HCT116 (cell line): ENCODE measurements around the gene DTD1. TPM values are rescaled to one million over a fixed set of nuclear protein-coding genes. Genes with fewer than 3 reads are reported as not detected.

ENCODE experiments used
- ATAC-seq: fragments of 200-7000 bp; cut with Tn5 transposase; 2 replicates; pipeline ENCODE4 v1.9.1; 2020; ENCODE audit warnings: mild to moderate bottlenecking, moderate library complexity
- Bru-seq: library from RNA; stranded (reverse); fragments of 400-500 nt; gene quantifications from one replicate; lab custom pipeline; 2021; lab: Mats Ljungman, UMichigan
- BruChase-seq, 2 experiments: library from RNA; stranded (reverse); fragments of 400-500 nt; gene quantifications; one replicate each; lab custom pipeline; 2021; lab: Mats Ljungman, UMichigan
- BruUV-seq: library from RNA; stranded (reverse); fragments of 400-500 nt; replicated peaks from 2 replicates; lab custom pipeline; 2021; lab: Mats Ljungman, UMichigan
- CTCF ChIA-PET: fragments of 300-600 bp; sonication (Branson Sonifier 250); formaldehyde crosslinking; loops from one replicate; lab custom pipeline; 2021; ENCODE audit warnings: antibody characterized with exemption; lab: Charles Lee
- POLR2A ChIA-PET: fragments of 300-600, 350-600 bp; sonication (Branson Sonifier 250); formaldehyde crosslinking; loops from one replicate; lab custom pipeline; 2021; ENCODE audit warnings: antibody characterized with exemption; lab: Charles Lee
- RAD21 ChIA-PET, 2 experiments: fragments of 300-600 bp; sonication (Branson Sonifier 250); formaldehyde crosslinking; loops; one replicate each; lab custom pipeline; 2023; ENCODE audit warnings: low total read pairs in 2 of 2; ENCODE audit not compliant: uncharacterized antibody in 2 of 2, unreplicated experiment in 2 of 2, low non-redundant PET in 1 of 2; lab: Charles Lee
- DNase-seq: peaks from one replicate; pipeline ENCODE4 v3.0.0-alpha.2; 2010; ENCODE audit warnings: low read depth, low spot score
- H2AFZ ChIP-seq: fragments of 200-600 bp; shearing (Covaris generic), sonication (generic); 2 replicates; pipeline ENCODE4 v1.6.1; 2017; ENCODE audit warnings: low read depth, mixed run types, mixed read lengths, antibody characterized with exemption, low read length; ENCODE audit not compliant: poor library complexity, severe bottlenecking
- H3K27ac ChIP-seq: 2 replicates; pipeline ENCODE4 v1.5.1; 2012; ENCODE audit warnings: low read depth, low read length
- H3K27me3 ChIP-seq: fragments of 200-600 bp; sonication (generic); 2 replicates; pipeline ENCODE4 v1.6.1; 2016; ENCODE audit warnings: mixed run types, low read length, mixed read lengths; ENCODE audit not compliant: insufficient read depth
- H3K36me3 ChIP-seq, 2 experiments: fragments of 200-500 bp in 1 of 2; fragments of 200-600 bp in 1 of 2; sonication (Bioruptor generic) in 1 of 2; sonication (generic) in 1 of 2; 2 replicates each; pipeline versions ENCODE4 v1.5.1 to v1.6.1; 2014 to 2016; ENCODE audit warnings: low read length in 2 of 2, inconsistent platforms in 1 of 2, mixed read lengths in 1 of 2, mixed run types in 1 of 2; ENCODE audit not compliant: insufficient read depth in 2 of 2, control insufficient read depth in 1 of 2
- H3K4me1 ChIP-seq, 2 experiments: fragments of 200-600 bp in 1 of 2; sonication (generic) in 1 of 2; 2 replicates each; pipeline versions ENCODE4 v1.5.1 to v1.6.1; 2012 to 2017; ENCODE audit warnings: low read length in 2 of 2, inconsistent platforms in 1 of 2, mild to moderate bottlenecking in 1 of 2, mixed read lengths in 1 of 2, mixed run types in 1 of 2, moderate library complexity in 1 of 2; ENCODE audit not compliant: insufficient read depth in 2 of 2, control insufficient read depth in 1 of 2
- H3K4me2 ChIP-seq: fragments of 200-600 bp; sonication (generic); 2 replicates; pipeline ENCODE4 v1.6.1; 2017; ENCODE audit warnings: mixed run types, low read length, mixed read lengths
- H3K4me3 ChIP-seq, 2 experiments: fragments of 200-600 bp in 1 of 2; sonication (generic) in 1 of 2; replicated peaks in 1 of 2; 2 replicates each; pipeline ENCODE4 v1.5.1; 2011 to 2016; ENCODE audit warnings: low read length in 2 of 2, control low read depth in 1 of 2, low read depth in 1 of 2, mild to moderate bottlenecking in 1 of 2, mixed read lengths in 1 of 2, mixed run types in 1 of 2
- H3K79me2 ChIP-seq: fragments of 200-600 bp; sonication (generic); 2 replicates; pipeline ENCODE4 v1.6.1; 2017; ENCODE audit warnings: mild to moderate bottlenecking, mixed run types, low read length, moderate library complexity, mixed read lengths; ENCODE audit not compliant: insufficient read depth
- H3K9ac ChIP-seq: fragments of 200-600 bp; sonication (generic); 2 replicates; pipeline ENCODE4 v1.6.1; 2016; ENCODE audit warnings: low read length, mixed read lengths
- H3K9me2 ChIP-seq: fragments of 200-600 bp; sonication (generic), shearing (Covaris generic); 2 replicates; pipeline ENCODE4 v1.6.1; 2017; ENCODE audit warnings: mixed run types, mild to moderate bottlenecking, moderate library complexity; ENCODE audit not compliant: insufficient read depth
- H3K9me3 ChIP-seq, 2 experiments: fragments of 200-500 bp in 1 of 2; fragments of 200-600 bp in 1 of 2; sonication (Bioruptor generic) in 1 of 2; sonication (generic) in 1 of 2; 2 replicates each; pipeline ENCODE4 v1.6.1; 2014 to 2017; ENCODE audit warnings: low read length in 2 of 2, mixed read lengths in 2 of 2, inconsistent platforms in 1 of 2, low read depth in 1 of 2, mild to moderate bottlenecking in 1 of 2, mixed run types in 1 of 2, moderate library complexity in 1 of 2; ENCODE audit not compliant: control insufficient read depth in 1 of 2, insufficient read depth in 1 of 2
- H4K20me1 ChIP-seq: fragments of 200-600 bp; sonication (generic), shearing (Covaris generic); 2 replicates; pipeline ENCODE4 v1.6.1; 2017; ENCODE audit warnings: mixed run types, mild to moderate bottlenecking, moderate library complexity; ENCODE audit not compliant: insufficient read depth
- CBX3 ChIP-seq: IDR thresholded peaks from 2 replicates; pipeline ENCODE4 v1.6.1; 2012; ENCODE audit warnings: low read depth
- CTCF ChIP-seq, 3 experiments: fragments of 200-600 bp in 1 of 3; sonication (generic) in 1 of 3; IDR thresholded peaks in 2 of 3; conservative IDR thresholded peaks in 1 of 3; 2 replicates each; pipeline ENCODE4 v1.5.1; 2012 to 2017; ENCODE audit warnings: low read depth in 2 of 3, low read length in 2 of 3, antibody characterized with exemption in 1 of 3, borderline replicate concordance in 1 of 3, control low read depth in 1 of 3, mild to moderate bottlenecking in 1 of 3, mixed read lengths in 1 of 3, mixed run types in 1 of 3, moderate library complexity in 1 of 3; ENCODE audit not compliant: insufficient read depth in 1 of 3
- EGR1 ChIP-seq: IDR thresholded peaks from 2 replicates; pipeline ENCODE4 v1.6.1; 2012; ENCODE audit warnings: low read depth
- ELF1 ChIP-seq: IDR thresholded peaks from 2 replicates; pipeline ENCODE4 v1.6.1; 2012; ENCODE audit warnings: low read depth, borderline replicate concordance
- FOSL1 ChIP-seq: IDR thresholded peaks from 2 replicates; pipeline ENCODE4 v1.6.1; 2012; ENCODE audit warnings: low read depth
- MAX ChIP-seq: IDR thresholded peaks from 2 replicates; pipeline ENCODE4 v1.6.1; 2012
- POLR2A ChIP-seq: IDR thresholded peaks from 2 replicates; pipeline ENCODE4 v1.7.0; 2011; ENCODE audit warnings: borderline replicate concordance; ENCODE audit not compliant: insufficient read depth, insufficient read length; ENCODE audit errors: extremely low read depth
- POLR2AphosphoS5 ChIP-seq: IDR thresholded peaks from 2 replicates; pipeline ENCODE4 v1.6.1; 2011; ENCODE audit warnings: mild to moderate bottlenecking, low read depth, low read length, moderate library complexity
- REST ChIP-seq: IDR thresholded peaks from 2 replicates; pipeline ENCODE4 v1.6.1; 2012; ENCODE audit warnings: low read depth
- SIN3A ChIP-seq: IDR thresholded peaks from 2 replicates; pipeline ENCODE4 v1.6.1; 2012; ENCODE audit warnings: low read depth
- SP1 ChIP-seq: IDR thresholded peaks from 2 replicates; pipeline ENCODE4 v1.6.1; 2012; ENCODE audit warnings: low read depth
- SRF ChIP-seq: IDR thresholded peaks from 2 replicates; pipeline ENCODE4 v1.6.1; 2012; ENCODE audit warnings: low read depth
- TCF7L2 ChIP-seq: IDR thresholded peaks from 2 replicates; pipeline ENCODE4 v1.7.0; 2011; ENCODE audit warnings: borderline replicate concordance, inconsistent platforms; ENCODE audit not compliant: insufficient read depth, insufficient read length; ENCODE audit errors: extremely low read depth
- ZBTB33 ChIP-seq: IDR thresholded peaks from 2 replicates; pipeline ENCODE4 v1.6.1; 2011; ENCODE audit warnings: mild to moderate bottlenecking, low read length, moderate library complexity; ENCODE audit not compliant: insufficient replicate concordance; ENCODE audit errors: extremely low read depth
- ZFX ChIP-seq: fragments of 450-650 bp; IDR thresholded peaks from 2 replicates; pipeline ENCODE4 v1.6.1; 2017
- ZNF274 ChIP-seq: fragments of 200-500 bp; sonication (Bioruptor generic); IDR thresholded peaks from 2 replicates; pipeline ENCODE4 v1.6.1; 2014; ENCODE audit warnings: mild to moderate bottlenecking, low read depth, low read length, inconsistent platforms
- intact Hi-C: fragments of 100-400 bp; cut with micrococcal nuclease; formaldehyde crosslinking; loops from 2 replicates; pipeline ENCODE4 v1.10.0; 2022
- long read RNA-seq: library from polyadenylated mRNA; unstranded; transcript quantifications from one replicate; pipeline ENCODE4 v2.0.0, GENCODE V29; 2021; ENCODE audit not compliant: unreplicated experiment
- polyA plus RNA-seq: library from polyadenylated mRNA; unstranded; fragments of >200 nt; gene quantifications from 2 replicates; pipeline ENCODE4 v1.2.1, GENCODE V29; 2012; ENCODE audit warnings: missing spikeins
- total RNA-seq: library from RNA; stranded (reverse); gene quantifications from one replicate; pipeline ENCODE4 v1.2.1, GENCODE V29; 2021; ENCODE audit not compliant: unreplicated experiment

DTD1 gene
- total RNA-seq (54.5 TPM), Bru-seq, nascent RNA (percentile 78 among the genes with signal in this experiment), BruChase-seq, experiment 1, labeled RNA remaining after a 6-hour chase (percentile 78 among the genes with signal in this experiment), BruChase-seq, experiment 2, labeled RNA remaining after a 2-hour chase (percentile 66 among the genes with signal in this experiment)
- 73.0 and 76.9 TPM in 2 replicates for polyA plus RNA-seq
- long read RNA-seq, transcript DTD1-201 (6 exons, 1,387 nt) = major isoform, 52 of 74 reads
- long read RNA-seq, partial matches to known transcripts = 18 of 74 reads
- long read RNA-seq, other reads (novel, unspliced or antisense) = 4 of 74 reads

- Histone ChIP-seq H3K4me2 (peak within 1 kb of the TSS; percentile 94), H3K9me2 (no peaks in the 10 kb centered on the region), H3K9me3 (no peaks in the 10 kb centered on the region), H3K27ac (peak within 1 kb of the TSS; percentile 67), H3K79me2 (peaks cover 36% of the 10 kb centered on the region), H3K9ac (peak within 1 kb of the TSS; percentile 72), H3K27me3 (no peaks in the 10 kb centered on the region), H3K36me3 (no peaks in the 10 kb centered on the region), H2AFZ (peak within 1 kb of the TSS; percentile 82), H4K20me1 (no peaks in the 10 kb centered on the region), H3K4me3 (peak within 1 kb of the TSS; percentile 71 to 82), H3K4me1 (peaks cover 8 to 17% of the 10 kb centered on the region in 2 experiments; a peak in 3 of 4 replicates)
- DNase-seq = peak; percentile 83
- ChIA-PET POLR2A (no interaction called here), CTCF (no interaction called here), RAD21 (no interaction called here)
- intact Hi-C loops = loop anchor here (2.0 to 5.0 kb wide), 2 partner anchors 81 to 121 kb away; partner anchors contain the start of genes DZANK1, POLR3F and SEC23B
- peak; percentile 93 for ATAC-seq
- no TSS peak for BruUV-seq
- TF ChIP-seq EGR1 (peak; percentile 83), ZNF274 (no peak), MAX (peak; percentile 74; the same call in 1 of the 2 replicates), SIN3A (peak; percentile 69; the same call in 1 of the 2 replicates), TCF7L2 (peak; percentile 82), ZFX (peak; percentile 73), CTCF (IDR thresholded peaks at IDR 0.05 in 2 of 3, conservative IDR thresholded peaks at IDR 0.05 in 1 of 3; ENCODE audit: borderline replicate concordance in 1 of 3, insufficient read depth in 1 of 3, low read depth in 2 of 3, low read length in 2 of 3) (peak in 2 of 3 experiments; percentile 51 to 77; a peak in 4 of 6 replicates), ELF1 (peak; percentile 22; the same call in 1 of the 2 replicates), POLR2A (peak; percentile 27), SP1 (peak; percentile 69), ZBTB33 (no peak), CBX3 (peak; percentile 97), POLR2AphosphoS5 (peak; percentile 85), FOSL1 (no peak), SRF (no peak), REST (no peak)
Observed at GRCh38 chr20:18587665-18588573, at the start of gene DTD1. Gene DTD1 (plus strand): TSS chr20:18588054. CDS start chr20:18588073, 19 bp downstream.
